SW480 (cell line): Measurements from ENCODE around the gene FLAD1.

Experiments used
- DNase-seq: peaks from one replicate; pipeline ENCODE4 v3.0.0-alpha.2; 2016; ENCODE audit warnings: low spot score

The FLAD1 gene

DNA sequence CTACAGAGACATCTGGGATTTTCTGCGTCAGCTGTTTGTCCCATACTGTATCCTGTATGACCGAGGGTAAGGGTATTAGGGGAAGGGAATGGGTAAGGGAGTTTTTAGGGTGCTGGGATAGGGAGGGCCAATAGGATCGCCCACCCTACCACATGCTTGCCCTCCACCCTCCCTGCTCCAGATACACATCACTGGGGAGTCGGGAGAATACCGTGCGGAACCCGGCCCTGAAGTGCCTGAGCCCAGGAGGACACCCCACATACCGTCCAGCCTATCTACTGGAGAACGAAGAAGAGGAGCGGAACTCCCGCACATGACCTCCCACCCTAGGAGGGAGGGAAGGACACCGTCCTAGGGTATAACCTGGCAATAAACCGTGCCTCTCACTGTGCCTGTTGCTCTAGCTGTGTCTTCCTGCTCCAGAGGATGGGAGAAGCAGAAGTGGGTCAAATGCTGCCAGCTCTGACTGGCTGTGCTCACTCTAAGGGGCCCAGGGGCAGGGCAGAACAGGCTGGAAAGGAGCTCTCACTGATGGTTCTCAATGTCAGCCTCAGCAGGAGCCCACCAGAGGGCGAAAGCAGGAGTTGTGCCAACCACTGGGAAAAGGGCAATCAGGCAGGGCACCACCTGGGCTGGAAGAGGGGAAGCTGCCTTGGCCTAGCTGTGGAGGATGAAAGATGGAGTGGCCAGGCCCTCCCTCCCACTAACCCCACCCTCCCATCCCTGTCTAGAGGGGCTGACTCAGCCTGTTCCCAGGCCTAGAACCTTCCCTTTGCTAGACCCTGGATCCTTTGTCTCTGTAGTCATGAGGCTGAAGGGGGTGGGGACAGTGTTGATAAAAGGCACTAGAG lies 9.8 kb downstream of the FLAD1 start:
- DNase-seq = peak; percentile 55

DNA sequence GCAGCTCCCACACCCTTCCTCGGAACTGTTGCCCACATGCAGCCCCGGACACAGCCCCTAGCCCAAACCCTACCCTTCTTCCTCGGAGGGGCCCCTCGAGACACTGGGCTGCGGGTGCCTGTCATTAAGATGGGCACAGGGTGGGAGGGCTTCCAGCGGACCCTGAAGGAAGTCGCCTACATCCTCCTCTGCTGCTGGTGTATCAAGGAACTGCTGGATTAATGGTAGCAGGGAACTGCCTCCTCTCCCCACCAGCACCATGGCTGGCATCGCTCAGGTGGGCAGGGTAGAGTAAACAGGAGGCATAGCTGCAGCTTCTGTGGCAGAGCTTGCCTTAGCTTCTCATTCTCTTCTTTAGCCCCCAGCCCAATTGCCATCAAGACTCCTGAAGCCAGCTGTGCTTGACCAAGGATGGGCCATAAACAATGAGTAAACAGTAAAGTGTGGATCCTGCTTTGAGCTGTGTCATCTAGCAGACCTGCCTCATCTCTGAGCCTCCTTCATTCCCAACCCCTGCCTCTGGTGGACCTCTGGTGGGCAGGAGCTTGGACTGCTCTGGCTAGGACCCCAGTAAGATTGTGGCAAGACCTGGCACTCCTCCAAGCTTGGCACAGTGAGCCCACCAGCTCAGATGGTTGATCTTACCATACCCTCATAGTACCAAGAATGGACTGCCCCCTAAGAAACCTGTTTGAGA lies 10.6 kb downstream of the FLAD1 start, which contains the start of gene LENEP:
Gene LENEP (plus strand): TSS at position 15 of the 697 bp plus-strand sequence. CDS start 22 bp downstream, at position 37.
- no peak for DNase-seq

DNA sequence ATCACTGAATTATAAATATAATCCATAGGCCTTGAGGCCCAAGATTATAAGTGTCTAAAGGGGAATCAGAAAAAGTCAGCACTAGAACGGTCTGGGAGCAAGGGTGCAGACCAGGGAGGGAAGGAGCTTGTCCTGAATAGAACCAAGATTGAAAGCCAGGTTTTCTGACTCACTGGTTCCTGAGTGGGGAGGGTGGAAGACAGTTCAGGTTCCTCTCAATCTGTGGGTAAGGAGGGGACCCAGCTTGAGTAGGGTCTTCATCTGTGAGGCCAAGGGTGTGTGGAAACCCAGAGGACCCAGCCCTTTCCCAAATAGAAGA lies 11.1 kb downstream of the FLAD1 start:
- no peak for DNase-seq

DNA sequence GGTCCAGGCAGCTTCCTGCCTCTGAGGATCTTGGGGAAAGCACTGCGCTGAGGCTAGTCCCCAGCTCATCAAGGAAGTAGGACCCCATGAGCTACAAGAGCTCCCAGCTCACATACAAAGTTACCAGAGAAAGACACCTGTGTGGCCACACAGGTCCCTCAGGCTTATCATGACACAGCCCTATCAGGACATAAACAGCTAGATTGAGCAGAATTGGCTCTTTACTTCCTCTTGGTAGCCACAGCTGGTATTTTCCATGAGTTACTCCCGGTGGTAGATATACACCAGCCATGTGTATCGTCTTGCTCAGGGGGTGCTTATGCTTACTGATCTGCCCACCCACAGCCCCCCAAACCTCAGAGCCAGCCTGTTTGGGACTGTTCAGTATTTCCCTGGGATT lies 11.4 kb downstream of the FLAD1 start:
- DNase-seq = no peak

DNA sequence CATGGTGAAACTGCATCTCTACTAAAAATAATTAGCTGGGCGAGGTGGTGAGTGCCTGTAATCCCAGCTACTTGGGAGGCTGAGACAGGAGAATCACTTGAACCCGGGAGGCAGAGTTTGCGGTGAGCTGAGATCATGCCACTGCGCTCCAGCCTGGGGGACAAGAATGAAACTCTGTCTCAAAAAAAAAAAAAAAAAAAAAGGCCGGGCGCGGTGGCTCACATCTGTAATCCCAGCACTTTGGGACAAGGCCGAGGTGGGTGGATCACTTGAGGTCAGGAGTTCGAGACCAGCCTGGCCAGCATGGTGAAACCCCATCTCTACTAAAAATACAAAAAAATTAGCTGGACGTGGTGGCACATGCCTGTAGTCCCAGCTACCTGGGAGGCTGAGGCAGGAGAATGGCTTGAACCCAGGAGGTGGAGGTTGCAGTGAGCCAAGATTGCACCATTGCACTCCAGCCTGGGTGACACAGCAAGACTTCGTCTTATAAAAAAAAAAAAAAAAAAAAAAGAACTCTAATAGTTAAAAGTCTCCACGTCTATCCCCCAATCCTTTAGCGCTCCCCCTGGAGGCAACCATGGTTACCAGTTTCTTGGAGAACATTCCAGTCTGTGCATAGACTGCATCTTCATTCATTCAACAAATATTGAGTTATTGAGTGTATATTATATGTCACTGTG lies 12.3 kb downstream of the FLAD1 start:
- peak; percentile 29 for DNase-seq

DNA sequence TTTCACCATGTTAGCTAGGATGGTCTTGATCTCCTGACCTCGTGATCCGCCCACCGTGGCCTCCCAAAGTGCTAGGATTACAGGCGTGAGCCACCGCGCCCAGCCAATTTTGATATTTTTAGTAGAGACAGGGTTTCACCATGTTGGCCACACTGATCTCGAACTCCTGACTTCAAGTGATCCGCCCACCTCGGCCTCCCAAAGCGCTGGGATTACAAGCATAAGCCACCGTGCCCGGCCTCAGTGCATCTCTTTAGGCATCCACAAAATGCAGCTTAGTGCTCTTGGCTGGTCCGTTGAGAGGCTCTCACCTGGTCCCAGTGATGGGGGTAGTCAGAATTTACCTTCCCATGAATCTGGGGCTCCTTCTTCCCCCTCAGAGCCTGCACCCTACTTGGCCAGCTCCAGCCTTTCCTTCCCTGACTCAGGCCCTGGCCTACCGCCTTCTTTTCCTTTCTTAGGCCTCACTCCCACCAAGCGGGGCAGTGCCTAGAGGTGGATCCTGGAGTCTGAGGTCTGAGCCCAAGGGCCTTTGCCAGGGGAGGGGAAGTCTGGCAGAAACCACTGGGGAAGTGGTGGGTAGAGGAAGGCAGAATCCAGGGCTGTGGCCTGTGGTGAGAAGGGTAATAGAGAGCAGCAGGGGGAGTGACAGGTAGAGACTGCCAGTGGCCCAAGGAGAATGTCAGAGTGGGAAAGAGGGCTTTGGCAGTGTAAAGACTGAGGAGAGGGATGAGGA lies 14.0 kb downstream of the FLAD1 start:
- DNase-seq = no peak

DNA sequence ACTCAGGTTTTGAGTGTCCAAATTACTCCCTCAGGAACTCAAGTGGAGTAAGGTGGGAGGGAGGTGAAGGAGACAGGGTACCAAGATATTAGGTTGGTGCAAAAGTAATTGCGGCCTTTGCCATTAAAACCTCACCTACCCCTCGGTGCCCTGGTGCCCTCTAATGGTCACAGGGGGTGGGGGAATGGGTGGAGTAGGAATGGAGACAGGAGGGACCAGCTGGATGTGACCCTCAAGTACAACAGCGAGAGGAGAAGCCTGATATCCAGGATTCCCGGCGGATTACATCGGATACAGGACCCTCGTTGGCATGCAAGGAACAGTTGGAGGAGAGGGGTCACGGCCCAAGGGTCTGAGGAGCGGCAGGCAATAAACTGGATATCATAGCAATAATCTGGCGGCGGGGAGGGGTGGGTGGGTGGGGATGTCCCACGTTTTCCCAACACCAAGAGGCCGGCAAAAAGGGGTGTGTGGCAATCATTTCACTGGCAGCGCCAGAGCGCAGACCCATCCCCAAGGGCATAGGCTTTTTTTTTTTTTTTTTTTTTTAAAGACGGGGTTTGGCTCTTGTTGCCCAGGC lies 15.1 kb downstream of the FLAD1 start:
- no peak for DNase-seq

DNA sequence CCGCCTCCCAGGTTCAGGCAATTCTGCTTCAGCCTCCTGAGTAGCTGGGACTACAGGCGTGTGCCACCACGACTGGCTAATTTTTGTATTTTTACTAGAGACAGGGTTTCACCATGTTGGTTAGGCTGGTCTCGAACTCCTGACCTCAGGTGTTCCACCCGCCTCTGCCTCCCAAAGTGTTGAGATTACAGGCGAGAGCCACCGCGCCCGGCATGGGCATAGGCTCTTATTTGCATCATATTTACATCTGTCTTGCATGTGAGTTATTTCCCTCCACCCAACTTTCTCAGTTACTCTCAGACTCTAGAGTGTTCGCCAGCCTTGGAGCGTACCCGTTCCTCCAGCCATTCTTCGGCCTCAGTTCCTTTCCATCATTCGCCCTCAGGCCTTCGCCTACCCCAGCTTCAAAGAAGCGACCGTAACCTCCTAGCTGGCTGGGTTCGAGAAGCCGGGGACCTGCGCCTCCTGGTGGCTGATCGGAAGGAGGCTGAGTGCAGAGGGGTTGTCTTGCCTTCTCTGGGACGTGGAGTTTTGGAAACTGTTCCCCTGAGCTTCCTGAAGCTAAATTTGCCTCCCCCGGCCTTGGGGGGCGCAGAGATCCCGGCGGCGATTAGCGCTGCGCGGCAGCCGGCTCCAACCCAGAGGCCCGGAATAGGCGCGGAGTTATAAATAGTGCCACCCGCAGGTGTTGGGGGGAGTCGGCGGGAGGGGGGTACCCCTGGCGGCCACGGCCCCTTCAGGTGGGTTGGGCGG lies 15.8 kb downstream of the FLAD1 start:
- peak; percentile 84 for DNase-seq

DNA sequence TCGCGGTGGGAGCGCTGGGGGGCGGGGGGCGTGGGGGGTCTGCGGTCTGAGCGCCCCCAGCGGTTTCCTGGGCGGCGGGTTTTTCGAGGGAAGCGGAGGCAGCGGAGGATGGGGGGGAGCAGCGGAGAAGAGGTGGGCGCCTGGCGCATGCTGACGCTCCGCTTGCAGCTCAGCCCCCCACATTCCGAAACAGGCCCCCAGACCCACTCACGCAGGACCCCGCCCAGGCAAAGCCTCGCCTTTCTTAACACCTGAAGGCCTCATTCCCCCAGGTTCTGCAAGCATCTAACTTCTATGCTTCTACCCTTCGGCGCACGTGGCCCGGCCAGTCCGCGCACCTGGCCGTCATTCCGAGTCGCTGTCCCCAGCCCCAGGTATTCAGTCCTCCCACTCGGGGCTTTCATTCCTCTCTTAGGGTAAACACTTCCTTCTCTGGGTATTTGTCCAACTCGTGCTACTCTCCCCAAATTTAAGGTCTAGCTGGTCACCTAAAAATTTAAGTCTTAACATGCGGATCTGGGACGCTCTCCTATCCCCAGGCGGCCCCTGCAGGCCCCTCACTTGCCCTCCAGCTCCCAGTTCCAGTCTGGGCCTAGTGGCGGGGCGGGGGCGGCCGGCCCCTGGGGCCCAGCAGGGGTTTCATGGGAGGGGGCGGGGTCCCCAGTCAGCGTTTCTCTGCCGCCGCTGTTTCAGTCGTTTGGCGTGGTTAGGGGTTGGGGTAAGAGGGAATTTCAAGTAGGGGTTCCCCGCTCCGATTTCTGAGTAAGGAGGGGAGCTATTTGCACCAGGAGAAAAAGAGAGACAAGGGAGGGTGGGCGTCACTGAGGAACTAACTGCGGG lies 16.6 kb downstream of the FLAD1 start:
- peak; percentile 72 for DNase-seq

DNA sequence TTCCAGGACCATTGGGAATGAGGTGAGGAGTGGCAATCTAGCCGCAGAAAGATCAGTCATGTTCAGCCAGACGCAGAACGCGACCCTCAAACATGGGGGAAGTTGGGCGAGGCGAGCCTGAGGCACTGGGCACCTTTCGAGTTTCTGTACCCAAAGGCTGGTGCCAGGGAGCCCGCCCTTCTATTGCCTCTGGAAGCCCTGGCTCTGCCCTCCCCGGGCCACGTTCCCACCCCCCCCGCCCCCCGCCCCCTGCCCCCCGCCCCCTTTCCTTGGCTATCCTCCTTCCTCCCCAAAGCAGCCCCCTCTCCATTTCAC lies 17.2 kb downstream of the FLAD1 start:
- no peak for DNase-seq

DNA sequence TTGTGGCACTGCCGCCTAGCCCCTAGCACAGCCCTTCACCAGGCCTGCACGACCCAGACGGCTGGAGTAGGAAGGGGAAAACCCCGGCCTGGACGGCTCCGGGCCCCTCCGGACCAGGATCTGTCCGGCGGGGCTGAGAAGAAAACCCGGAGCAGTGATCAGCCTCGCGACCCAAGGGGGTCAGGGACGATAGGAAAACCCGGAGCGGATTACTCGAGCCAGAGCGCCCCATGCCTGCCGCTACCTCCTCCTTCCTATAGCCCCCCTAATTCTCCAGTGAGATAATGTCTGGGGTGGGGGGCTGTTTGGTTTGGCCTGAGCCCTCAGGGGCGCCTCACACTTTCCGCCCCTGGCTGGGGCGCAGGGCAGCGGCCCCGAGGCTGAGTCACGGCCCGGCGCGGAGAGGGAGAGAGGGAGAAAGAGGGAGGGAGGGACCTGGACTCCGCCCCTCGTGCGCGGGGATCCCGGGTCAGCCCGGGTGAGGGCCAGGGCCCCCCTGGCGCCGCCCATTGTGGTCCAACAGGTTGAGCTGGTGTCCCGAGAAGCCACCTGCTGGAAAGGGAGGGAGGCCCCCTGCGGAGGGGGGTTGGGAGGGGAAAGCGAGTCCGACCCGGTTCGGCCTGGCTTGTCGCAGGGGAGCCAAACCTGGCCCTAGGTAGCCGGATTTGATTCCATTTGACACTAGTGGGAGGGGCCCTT lies 17.7 kb downstream of the FLAD1 start:
- peak; percentile 91 for DNase-seq

DNA sequence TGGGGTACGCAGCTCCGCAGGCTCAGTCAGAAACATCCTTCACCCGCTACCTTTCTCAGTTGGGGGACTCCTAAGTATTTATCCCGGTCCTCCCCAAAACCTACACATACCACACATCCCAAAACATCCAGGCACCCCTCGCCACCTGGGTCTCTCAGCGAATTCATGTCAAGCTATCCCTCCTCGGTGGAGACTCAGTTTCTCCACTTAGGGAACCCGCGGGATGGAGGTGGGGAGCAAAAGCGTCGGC lies 18.2 kb downstream of the FLAD1 start:
- DNase-seq = no peak

DNA sequence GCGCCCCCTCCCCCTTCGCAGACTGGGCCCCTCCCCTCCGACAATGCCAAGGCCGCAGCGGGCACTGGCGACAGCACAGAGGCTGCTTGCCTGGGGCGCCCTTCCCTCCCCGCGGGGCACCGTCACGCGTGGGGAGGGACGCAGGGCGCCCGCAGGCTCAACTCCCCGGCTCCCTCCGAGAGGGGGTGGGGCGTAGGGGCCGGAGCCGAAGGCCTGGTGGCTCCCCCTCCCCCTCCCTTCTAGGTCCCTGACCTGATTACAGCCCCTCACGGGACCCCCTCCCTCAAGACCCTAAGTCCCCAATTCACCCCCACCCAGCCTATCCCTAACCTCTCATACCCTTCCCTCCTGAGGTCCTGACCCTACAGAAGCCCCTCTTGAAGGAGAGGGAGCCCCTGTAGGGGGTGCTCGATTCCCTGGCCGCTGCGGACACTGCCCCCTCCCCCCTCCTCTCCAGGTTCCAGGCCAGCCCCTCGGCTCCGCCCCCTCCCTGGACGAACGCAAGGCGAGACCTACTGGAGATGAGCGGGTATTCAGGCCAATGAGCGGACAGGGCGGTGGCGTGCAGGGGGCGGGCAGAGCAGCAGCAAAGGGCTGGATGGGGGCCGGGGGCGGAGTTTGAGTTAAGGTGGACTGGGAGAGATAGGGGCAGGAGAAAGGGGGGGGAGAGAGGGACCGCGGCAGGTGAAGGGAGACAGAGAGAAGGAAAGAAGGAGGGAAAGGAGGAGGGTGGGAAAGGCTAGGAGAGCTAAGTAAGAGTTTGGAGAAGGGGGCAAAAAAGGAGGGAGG lies 18.7 kb downstream of the FLAD1 start:
- DNase-seq = peak; percentile 99

DNA sequence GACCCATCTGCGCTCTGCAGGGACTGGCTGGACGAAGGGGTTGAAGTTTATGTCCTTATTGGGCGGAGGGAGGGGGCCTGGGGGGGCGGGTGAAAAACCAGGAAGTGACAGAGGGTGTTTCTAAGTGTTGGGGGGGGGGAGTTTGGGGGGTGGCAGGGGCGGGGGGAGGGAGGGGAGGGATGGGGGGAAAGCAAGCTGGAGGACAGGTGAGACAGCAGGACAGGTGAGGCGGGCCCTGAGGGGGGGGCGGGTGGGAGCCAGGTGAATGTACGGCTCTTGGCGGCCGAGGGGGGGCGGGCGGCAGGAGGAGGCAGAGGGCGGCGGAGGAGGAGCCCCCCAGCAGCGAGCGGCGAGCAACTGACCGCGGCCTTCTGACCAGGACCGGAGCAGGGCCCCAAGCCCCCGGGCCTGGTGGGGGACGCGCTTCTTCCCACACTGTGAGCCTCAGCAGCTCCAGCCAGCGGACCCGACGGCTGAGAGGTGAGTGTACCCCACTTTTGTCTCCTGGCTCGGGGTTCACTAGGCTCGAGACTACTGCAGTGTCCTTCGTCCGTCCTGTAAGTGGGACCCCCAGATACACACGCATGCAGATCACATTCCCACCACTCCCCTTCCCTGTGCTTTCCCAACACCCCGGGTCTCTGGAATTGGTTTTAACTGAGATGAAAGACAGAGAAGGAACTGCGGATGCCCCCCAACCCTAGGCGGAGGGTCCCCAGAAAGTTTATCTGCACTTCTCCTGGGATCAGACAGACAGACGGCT lies 19.5 kb downstream of the FLAD1 start, which contains the start of gene ZBTB7B:
Gene ZBTB7B (plus strand): TSS at position 339 of the 763 bp plus-strand sequence. CDS start 11,859 bp downstream, outside the sequence.
- DNase-seq = no peak

DNA sequence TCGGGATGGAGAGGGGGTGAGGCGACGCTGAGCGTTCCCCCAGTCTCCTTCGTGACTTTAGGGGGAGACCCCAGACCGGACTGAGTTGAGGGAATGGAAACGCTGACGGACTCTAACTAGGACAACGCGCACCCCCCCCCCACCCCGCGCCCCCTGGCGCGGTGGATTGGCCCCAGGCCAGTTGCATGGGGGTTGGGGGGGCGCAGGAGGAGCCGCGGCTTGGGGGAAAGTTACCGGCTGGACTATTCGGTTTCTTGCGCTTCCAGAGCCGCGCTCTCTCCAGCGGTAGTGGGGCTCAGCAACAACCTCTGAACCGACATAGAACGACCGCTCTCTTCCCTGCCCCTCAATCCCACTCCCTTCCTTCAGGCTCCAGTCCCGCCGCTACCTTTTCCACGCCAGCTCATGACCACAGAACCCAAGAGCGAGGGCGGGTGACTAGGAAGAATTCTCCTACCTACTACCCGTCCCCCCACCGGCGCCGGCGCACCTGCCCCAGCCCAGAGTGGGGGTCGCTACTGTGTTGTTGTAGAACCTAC lies 20.2 kb downstream of the FLAD1 start:
- peak; percentile 50 for DNase-seq

DNA sequence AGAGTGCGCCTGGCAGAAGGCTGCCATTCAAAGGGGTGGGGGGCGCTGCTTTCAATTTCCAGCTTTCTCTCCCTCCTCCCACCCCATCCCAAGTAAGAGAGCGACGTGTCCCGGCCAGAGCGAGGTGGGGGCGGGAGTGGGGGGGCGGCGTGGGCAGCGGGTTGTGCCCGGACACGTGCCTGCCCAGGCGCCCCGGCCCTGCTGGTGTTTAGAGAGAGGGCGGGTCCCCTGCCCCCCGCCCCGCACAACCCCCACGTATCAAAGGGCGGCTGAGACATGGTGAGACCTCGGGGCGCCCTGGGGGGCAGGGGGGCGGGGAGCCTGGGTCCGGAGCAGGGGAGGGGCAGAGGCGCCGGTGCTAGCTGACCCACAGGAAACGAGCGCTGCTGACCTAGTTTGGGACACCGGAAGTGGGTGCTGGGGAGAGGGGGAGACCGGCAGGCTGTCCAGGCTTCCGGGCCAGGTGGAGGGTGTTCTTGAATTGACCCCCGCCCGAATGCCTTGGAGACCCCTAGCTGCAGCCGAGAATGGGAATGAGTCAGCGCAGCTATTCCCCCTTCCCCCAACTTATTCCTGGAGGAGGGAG lies 20.7 kb downstream of the FLAD1 start:
- DNase-seq = peak; percentile 49

DNA sequence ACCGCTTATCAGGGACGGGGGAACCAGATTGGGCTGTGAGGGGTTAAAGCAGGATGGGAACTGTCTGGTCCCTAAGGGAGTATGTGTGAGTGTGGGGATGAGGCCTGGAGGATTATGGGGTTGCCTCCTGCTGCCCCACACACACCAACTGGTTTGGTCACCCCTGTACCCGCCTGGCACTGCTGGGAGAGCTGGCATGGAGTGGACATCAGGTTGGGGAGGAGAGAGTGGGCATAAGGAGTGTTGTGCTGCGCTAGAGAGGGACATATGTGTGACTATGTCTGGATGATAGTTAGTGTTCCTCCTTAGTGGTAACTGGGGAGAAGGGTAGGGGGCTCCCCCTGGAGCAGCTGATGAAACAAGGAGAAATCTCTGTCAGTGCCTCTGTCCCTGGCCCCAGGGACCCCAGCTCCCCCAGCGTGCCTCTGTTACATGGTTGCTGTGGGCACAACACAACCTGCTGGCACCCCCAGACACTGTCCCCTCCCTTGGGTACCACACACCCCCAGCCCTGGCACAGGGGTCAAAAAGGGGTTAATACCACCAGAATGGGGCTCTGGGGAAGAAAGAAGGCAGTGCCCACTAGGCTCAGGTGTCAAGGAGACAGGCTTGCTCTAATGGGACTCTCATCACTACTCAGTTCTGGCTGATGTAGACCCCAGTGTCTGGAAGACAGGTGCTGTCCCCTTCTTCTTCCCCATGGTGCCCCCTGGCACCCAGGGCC lies 21.4 kb downstream of the FLAD1 start:
- DNase-seq = no peak
